NT2/D1 (cell line): ENCODE data around the gene NSUN5.
"Not testable (repeated sequence)": the region's sequence is repeated elsewhere in the genome, so short reads cannot be mapped to it uniquely, and the experiment has no call there.

ENCODE experiments used
- DNase-seq: peaks from one replicate; pipeline ENCODE4 v3.0.0-alpha.2; 2011; ENCODE audit warnings: low read depth, low spot score
- H3K27me3 ChIP-seq: 2 replicates; pipeline ENCODE4 v1.6.0; 2011; ENCODE audit warnings: mild to moderate bottlenecking; ENCODE audit not compliant: insufficient read length, insufficient read depth
- H3K36me3 ChIP-seq: 2 replicates; pipeline ENCODE4 v1.6.1; 2011; ENCODE audit warnings: mild to moderate bottlenecking, low read length, mixed read lengths; ENCODE audit not compliant: insufficient read depth, insufficient read length
- H3K4me1 ChIP-seq: 2 replicates; pipeline ENCODE4 v1.5.1; 2011; ENCODE audit not compliant: insufficient read depth, insufficient read length
- H3K4me3 ChIP-seq: 2 replicates; pipeline ENCODE4 v1.5.1; 2011; ENCODE audit warnings: low read depth; ENCODE audit not compliant: insufficient read length
- H3K9ac ChIP-seq: 2 replicates; pipeline ENCODE4 v1.6.0; 2011; ENCODE audit warnings: low read depth; ENCODE audit not compliant: insufficient read length
- H3K9me3 ChIP-seq: 2 replicates; pipeline ENCODE4 v1.5.1; 2011; ENCODE audit warnings: mild to moderate bottlenecking, low read length; ENCODE audit not compliant: insufficient read depth
- SUZ12 ChIP-seq: IDR thresholded peaks from 2 replicates; pipeline ENCODE4 v1.6.1; 2011; ENCODE audit not compliant: insufficient read length, insufficient read depth; ENCODE audit errors: extremely low read depth
- YY1 ChIP-seq: IDR thresholded peaks from 2 replicates; pipeline ENCODE4 v1.6.1; 2011; ENCODE audit not compliant: insufficient read length, insufficient read depth
- ZNF274 ChIP-seq: IDR thresholded peaks from 2 replicates; pipeline ENCODE4 v1.6.1; 2011; ENCODE audit warnings: mild to moderate bottlenecking, low read depth, low read length

Gene NSUN5

DNA sequence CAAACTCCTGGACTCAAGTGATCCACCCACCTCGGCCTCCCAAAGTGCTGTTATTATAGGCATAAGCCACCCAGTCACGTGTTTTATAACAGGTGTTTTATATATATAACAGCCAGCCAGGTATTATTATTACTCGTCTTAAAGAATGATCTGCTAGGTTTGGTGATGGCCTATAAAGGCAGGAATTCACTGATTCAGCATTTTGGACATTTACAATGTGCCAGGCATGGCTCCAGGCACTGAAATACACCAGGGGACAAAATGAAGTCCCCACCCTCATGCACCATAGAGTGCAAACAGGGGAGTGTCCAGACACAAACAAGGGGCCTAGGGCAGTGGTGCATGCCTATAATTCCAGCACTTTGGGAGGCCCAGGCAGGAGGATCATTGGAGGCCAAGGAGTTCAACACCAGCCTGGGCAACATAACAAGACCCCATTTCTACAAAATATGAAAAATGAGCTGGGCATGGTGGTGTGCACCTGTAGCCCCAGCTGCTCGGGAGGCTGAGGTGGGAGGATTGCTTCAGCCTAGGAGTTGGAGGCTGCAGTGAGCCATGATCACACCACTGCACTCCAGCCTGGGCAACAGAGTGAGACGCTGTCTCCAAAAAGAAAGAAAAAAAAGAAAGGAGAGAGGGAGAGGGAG, 14.9 kb upstream of the NSUN5 start:
- not testable (repeated sequence) for H3K27me3 ChIP-seq, DNase-seq, H3K9me3 ChIP-seq, H3K4me1 ChIP-seq, H3K36me3 ChIP-seq, H3K9ac ChIP-seq, H3K4me3 ChIP-seq

DNA sequence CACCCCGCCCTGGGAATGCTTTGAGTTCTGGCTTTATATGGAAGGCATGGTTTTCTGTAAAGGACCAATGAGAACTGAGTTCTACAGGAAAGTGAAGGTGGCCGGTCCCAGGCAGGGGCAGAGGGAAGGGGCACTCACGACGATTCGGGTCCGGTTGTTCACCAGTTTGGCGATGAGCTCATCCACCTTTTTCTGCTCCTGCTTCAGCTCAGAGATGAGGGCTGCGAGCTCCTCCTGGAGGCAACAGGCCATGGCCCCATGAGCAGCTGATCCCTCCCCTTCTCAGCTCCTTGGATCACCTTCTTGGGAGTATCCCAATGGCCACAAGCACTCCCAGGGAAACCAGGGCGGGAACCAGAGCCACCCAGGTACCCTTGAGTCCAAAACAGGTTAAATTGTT, 11.4 kb upstream of the NSUN5 start:
- not testable (repeated sequence) for H3K36me3 ChIP-seq, DNase-seq, H3K9ac ChIP-seq, H3K27me3 ChIP-seq, H3K4me3 ChIP-seq, H3K9me3 ChIP-seq, H3K4me1 ChIP-seq

DNA sequence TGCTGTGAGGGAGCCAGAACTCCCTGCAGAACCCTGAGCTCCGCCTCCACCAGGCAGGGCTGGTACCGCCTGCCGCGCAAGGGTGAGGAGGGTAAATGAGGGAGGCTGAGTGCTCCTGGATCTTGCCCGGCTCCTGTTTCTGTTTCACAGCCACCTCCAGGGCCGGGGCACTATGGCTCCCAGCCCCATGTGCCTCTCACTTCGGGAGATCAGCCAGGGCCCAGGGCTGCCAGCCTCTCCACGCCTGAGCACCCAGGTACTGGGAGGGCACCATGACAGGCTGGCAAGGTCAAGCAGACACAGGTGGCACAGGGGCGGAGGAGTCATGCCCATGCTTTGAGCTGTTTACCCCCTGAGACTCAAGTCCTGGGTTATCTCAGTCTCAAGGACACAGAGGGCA, 10.9 kb upstream of the NSUN5 start:
- H3K9ac ChIP-seq, H3K9me3 ChIP-seq, H3K27me3 ChIP-seq, H3K36me3 ChIP-seq, H3K4me3 ChIP-seq, H3K4me1 ChIP-seq, DNase-seq: not testable (repeated sequence)

DNA sequence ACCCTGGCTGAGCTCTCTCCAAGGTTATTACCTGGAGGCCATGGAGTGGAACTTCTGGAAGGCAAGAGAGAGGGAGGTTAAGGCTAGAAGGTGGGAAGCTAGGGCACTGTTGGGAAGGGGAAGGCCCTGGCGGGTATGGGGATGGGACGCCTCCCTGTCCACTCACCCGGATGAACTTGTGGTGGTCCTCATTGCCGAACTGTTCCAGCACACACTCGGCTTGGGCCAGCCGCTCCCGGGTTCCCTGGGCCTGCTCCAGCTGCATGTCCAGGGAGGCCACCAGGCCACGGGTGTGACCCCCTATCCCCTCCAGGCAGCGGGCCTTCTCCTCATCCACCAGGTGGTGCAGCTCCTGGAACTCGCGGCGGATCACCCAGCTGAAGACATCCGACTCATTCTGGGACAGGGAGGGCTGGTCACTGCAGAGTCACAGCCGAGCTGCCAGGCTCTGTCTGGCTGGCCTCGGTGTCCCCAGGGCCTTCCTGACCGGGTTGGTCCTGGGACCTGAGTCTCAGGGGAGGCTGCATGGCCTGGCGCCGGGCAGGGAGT, 10.1 kb upstream of the NSUN5 start:
- H3K4me3 ChIP-seq, H3K36me3 ChIP-seq, H3K27me3 ChIP-seq, H3K9ac ChIP-seq, DNase-seq, H3K9me3 ChIP-seq, H3K4me1 ChIP-seq: not testable (repeated sequence)

DNA sequence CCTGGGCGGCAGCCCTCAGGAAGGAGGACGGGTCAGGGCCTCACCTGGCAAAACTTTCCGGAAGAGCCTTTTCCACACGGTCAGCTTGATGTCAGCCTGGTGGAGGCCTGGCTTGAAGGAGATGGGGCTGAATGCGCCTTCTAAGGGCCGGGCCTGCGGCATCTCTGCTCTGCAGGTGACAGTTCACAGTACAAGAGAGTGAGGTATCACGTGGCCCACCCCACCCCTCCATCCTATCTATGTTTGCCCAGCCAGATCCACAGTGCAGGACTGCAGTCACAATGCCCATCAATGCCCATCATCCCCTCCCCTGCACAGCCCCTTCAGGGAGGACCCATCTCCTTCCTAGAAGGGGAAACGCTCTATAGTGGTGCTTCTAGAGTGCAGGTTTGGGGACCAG, 7.9 kb upstream of the NSUN5 start:
- Histone ChIP-seq H3K9me3 (no peaks in the 10 kb centered on the region), H3K4me1 (no peaks in the 10 kb centered on the region), H3K4me3 (no peak overlapping the region), H3K36me3 (no peaks in the 10 kb centered on the region), H3K27me3 (no peaks in the 10 kb centered on the region), H3K9ac (no peak overlapping the region)
- no peak for DNase-seq
- TF ChIP-seq SUZ12 (no peak), ZNF274 (no peak), YY1 (no peak)

DNA sequence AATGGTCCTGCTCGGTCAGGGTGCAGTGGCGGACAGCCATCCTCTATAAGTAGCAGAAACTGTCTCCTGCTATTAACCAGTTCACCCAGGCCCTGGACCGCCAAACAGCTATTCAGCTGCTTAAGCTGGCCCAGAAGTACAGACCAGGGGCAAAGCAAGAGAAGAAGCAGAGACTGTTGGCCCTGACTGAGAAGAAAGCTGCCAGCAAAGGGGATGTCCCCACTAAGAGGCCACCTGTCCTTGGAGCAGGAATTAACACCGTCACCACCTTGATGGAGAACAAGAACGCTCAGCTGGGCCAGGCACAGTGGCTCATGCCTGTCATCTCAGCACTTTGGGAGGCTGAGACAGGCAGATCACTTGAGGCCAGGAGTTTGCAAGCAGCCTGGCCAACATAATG, 5.6 kb upstream of the NSUN5 start:
- H3K9ac ChIP-seq: no peak overlapping the region
- no peaks in the 10 kb centered on the region for H3K4me1 ChIP-seq
- H3K27me3 ChIP-seq: no peaks in the 10 kb centered on the region
- DNase-seq: no peak
- H3K9me3 ChIP-seq: no peaks in the 10 kb centered on the region
- H3K36me3 ChIP-seq: no peaks in the 10 kb centered on the region
- TF ChIP-seq SUZ12: no peak
- no peak for TF ChIP-seq YY1
- TF ChIP-seq ZNF274: no peak
- no peak overlapping the region for H3K4me3 ChIP-seq

DNA sequence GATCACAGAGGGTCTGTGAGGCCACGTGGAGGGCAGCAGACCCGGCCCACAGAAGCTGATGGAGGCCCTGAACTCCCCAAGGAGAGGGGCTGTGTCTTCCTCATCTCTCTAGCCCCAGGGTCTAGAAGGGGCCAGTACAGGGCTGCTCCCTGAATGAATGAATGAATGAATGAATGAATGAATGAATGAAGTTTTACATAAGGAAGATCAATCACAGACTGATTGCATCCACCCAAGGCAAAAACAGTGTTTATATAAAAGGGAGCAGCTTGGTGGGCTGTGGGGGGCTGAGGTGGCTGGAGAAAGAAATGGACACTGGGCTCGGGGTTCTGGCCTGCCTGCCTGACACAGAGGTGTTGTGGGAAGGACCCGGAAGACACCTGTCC, 4.9 kb upstream of the NSUN5 start:
- Histone ChIP-seq H3K27me3 (no peaks in the 10 kb centered on the region), H3K9ac (no peak overlapping the region), H3K4me3 (no peak overlapping the region), H3K4me1 (no peaks in the 10 kb centered on the region), H3K9me3 (no peaks in the 10 kb centered on the region), H3K36me3 (no peaks in the 10 kb centered on the region)
- DNase-seq: no peak
- TF ChIP-seq YY1: no peak
- TF ChIP-seq SUZ12: no peak
- no peak for TF ChIP-seq ZNF274

DNA sequence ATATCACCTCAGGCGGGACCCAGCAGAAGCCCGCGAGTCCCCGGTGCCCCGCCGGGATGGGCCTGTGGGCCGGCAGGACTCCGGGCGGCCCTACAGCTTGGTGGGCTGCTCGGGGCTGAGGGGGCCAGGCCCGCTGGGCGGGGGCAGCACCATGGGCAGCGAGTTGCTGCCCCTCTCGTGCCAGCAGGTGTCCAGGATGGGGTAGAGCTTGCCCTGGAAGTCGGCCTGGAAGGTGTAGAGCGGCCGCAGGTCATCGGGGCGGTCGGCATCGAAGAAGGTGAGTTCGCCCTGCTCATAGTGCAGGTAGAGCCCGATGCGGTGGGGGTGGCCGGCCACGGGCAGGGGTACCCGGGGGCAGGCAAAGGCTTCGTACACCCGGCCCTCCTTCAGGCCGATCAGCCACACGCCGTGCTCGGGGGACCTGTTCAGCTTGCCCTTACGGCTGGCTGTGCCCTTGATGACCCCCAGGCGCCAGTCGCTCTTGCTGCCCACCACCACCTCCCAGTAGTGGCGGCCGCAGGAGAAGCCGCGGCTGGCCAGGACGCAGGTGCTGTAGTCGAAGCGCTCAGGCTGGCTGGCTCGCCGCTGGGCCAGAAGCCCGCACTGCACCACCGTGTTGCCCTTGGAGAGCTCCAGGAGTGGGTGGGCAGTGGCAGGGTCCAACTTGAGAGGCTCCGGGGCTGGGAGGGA, 4.3 kb upstream of the NSUN5 start:
- H3K9ac ChIP-seq: no peak overlapping the region

DNA sequence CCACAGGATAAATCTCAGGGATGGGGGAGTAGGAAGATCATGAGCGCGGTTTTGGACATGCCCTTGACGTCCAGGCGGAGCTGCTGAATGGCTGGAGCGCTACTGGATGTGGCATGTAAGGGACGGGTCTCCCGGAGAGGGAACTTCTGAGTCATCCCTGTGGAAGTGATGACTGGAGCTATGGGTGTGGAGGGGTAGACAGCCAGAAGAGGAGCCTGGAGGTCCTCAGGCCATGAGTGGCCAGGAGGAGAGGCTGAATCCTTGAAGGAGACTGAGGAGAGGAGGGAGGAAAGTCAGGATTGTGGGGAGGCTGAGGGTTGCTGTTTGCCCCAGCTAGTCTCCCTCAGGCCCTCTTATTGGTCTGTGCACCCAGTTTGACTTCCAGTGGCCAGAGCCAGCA, 2.8 kb upstream of the NSUN5 start:
- not testable (repeated sequence) for H3K4me3 ChIP-seq, DNase-seq, H3K9me3 ChIP-seq, H3K9ac ChIP-seq, H3K27me3 ChIP-seq, H3K36me3 ChIP-seq, H3K4me1 ChIP-seq

More for the DNA sequence above, 4.3 kb upstream of the NSUN5 start:
- TF ChIP-seq YY1 (no peak), ZNF274 (no peak), SUZ12 (no peak)
- no peaks in the 10 kb centered on the region for H3K4me1 ChIP-seq
- no peak overlapping the region for H3K4me3 ChIP-seq
- no peaks in the 10 kb centered on the region for H3K27me3 ChIP-seq
- no peaks in the 10 kb centered on the region for H3K36me3 ChIP-seq
- no peaks in the 10 kb centered on the region for H3K9me3 ChIP-seq
- no peak for DNase-seq
